ENCODE results near the gene ZNF81. TPM values are rescaled to one million over a fixed set of nuclear protein-coding genes. Genes with fewer than 3 reads are reported as not detected.
"Not testable (repeated sequence)": the region's sequence is repeated elsewhere in the genome, so short reads cannot be mapped to it uniquely, and the experiment has no call there.

ZNF81 gene
- 6.3 TPM for polyA plus RNA-seq (2013)

- POLR2A ChIA-PET = interaction anchor here (0.8 kb wide), 1 partner anchor 185 kb away, joined by 3 read pairs; no protein-coding TSS in a partner anchor
Observed at GRCh38 chrX:47836164-47837072, at the start of gene ZNF81. Gene ZNF81 (plus strand): TSS chrX:47836902. CDS start chrX:47846268, 9,366 bp downstream.

GRCh38 chrX:47796433-47796906, 40.2 kb upstream of the ZNF81 start:
- Histone ChIP-seq H3K27me3 (replicated peaks in 2 of 5; ENCODE audit: control insufficient read depth in 4 of 5, insufficient read depth in 5 of 5, low read length in 4 of 5) (no peaks in the 10 kb centered on the region), H3K4me3 (ENCODE audit: control insufficient read depth in 1 of 7, extremely low read depth in 1 of 7, insufficient read depth in 4 of 7, low read depth in 2 of 7, low read length in 6 of 7) (no peak overlapping the region), H3K4me1 (ENCODE audit: control extremely low read depth in 1 of 4, control insufficient read depth in 4 of 4, insufficient read depth in 4 of 4, low read length in 3 of 4) (no peaks in the 10 kb centered on the region), H3K36me3 (ENCODE audit: control insufficient read depth in 4 of 4, insufficient read depth in 4 of 4, low read length in 3 of 4) (no peaks in the 10 kb centered on the region), H3K27ac (ENCODE audit: insufficient read depth in 1 of 2, low read depth in 1 of 2, low read length in 2 of 2, poor library complexity in 1 of 2, severe bottlenecking in 2 of 2) (no peak overlapping the region), H3K9me3 (ENCODE audit: control extremely low read depth in 1 of 5, control insufficient read depth in 4 of 5, insufficient read depth in 2 of 5, low read depth in 1 of 5, low read length in 4 of 5) (no peaks in the 10 kb centered on the region)
- CTCF ChIA-PET = no interaction called here
- peak; percentile 21 to 68 (median 46) for DNase-seq
- WGBS (ENCODE audit: insufficient coverage) = 75% methylated on average over 3 of the region's 3 CpGs
- POLR2A ChIA-PET = no interaction called here

More at GRCh38 chrX:47836164-47837072, at the start of gene ZNF81:
- peaks cover 0 to 12% (median 5%) of the 10 kb centered on the region in 4 experiments for H3K4me1 ChIP-seq (ENCODE audit: control extremely low read depth in 1 of 4, control insufficient read depth in 4 of 4, insufficient read depth in 4 of 4, low read length in 3 of 4)
- peak within 1 kb of the TSS; percentile 25 to 79 for H3K27ac ChIP-seq (ENCODE audit: insufficient read depth in 1 of 2, low read depth in 1 of 2, low read length in 2 of 2, poor library complexity in 1 of 2, severe bottlenecking in 2 of 2)
- H3K36me3 ChIP-seq (ENCODE audit: control insufficient read depth in 4 of 4, insufficient read depth in 4 of 4, low read length in 3 of 4) = no peaks in the 10 kb centered on the region
- peak within 1 kb of the TSS; percentile 63 to 89 (median 73) for H3K4me3 ChIP-seq (ENCODE audit: control insufficient read depth in 1 of 7, extremely low read depth in 1 of 7, insufficient read depth in 4 of 7, low read depth in 2 of 7, low read length in 6 of 7)
- peak; percentile 90 to 96 (median 94) for DNase-seq
- 29% methylated on average over 34 of the region's 41 CpGs for WGBS (ENCODE audit: insufficient coverage)
- CTCF ChIA-PET = interaction anchor here (1.0 to 1.7 kb wide), 5 partner anchors 17 to 190 kb away, joined by 3 to 8 read pairs (median 3); no protein-coding TSS in a partner anchor
- H3K27me3 ChIP-seq (replicated peaks in 2 of 5; ENCODE audit: control insufficient read depth in 4 of 5, insufficient read depth in 5 of 5, low read length in 4 of 5) = peaks cover 0 to 8% (median 0%) of the 10 kb centered on the region in 5 experiments
- no peaks in the 10 kb centered on the region for H3K9me3 ChIP-seq (ENCODE audit: control extremely low read depth in 1 of 5, control insufficient read depth in 4 of 5, insufficient read depth in 2 of 5, low read depth in 1 of 5, low read length in 4 of 5)

- ChIA-PET POLR2A (no interaction called here), CTCF (no interaction called here)
- DNase-seq = no peak
- no peaks in the 10 kb centered on the region for H3K27me3 ChIP-seq (replicated peaks in 2 of 5; ENCODE audit: control insufficient read depth in 4 of 5, insufficient read depth in 5 of 5, low read length in 4 of 5)
- H3K36me3 ChIP-seq (ENCODE audit: control insufficient read depth in 4 of 4, insufficient read depth in 4 of 4, low read length in 3 of 4) = no peaks in the 10 kb centered on the region
- no peaks in the 10 kb centered on the region for H3K4me1 ChIP-seq (ENCODE audit: control extremely low read depth in 1 of 4, control insufficient read depth in 4 of 4, insufficient read depth in 4 of 4, low read length in 3 of 4)
- WGBS (ENCODE audit: insufficient coverage) = no CpG with 5 or more reads among the region's 2 CpGs
- no peak overlapping the region for H3K27ac ChIP-seq (ENCODE audit: insufficient read depth in 1 of 2, low read depth in 1 of 2, low read length in 2 of 2, poor library complexity in 1 of 2, severe bottlenecking in 2 of 2)
- H3K4me3 ChIP-seq (ENCODE audit: control insufficient read depth in 1 of 7, extremely low read depth in 1 of 7, insufficient read depth in 4 of 7, low read depth in 2 of 7, low read length in 6 of 7) = no peak overlapping the region
- no peaks in the 10 kb centered on the region for H3K9me3 ChIP-seq (ENCODE audit: control extremely low read depth in 1 of 5, control insufficient read depth in 4 of 5, insufficient read depth in 2 of 5, low read depth in 1 of 5, low read length in 4 of 5)
Observed at GRCh38 chrX:47797084-47797483, 39.6 kb upstream of the ZNF81 start.

- Histone ChIP-seq H3K4me3 (ENCODE audit: control insufficient read depth in 1 of 7, extremely low read depth in 1 of 7, insufficient read depth in 4 of 7, low read depth in 2 of 7, low read length in 6 of 7) (no peak overlapping the region), H3K4me1 (ENCODE audit: control extremely low read depth in 1 of 4, control insufficient read depth in 4 of 4, insufficient read depth in 4 of 4, low read length in 3 of 4) (no peaks in the 10 kb centered on the region), H3K36me3 (ENCODE audit: control insufficient read depth in 4 of 4, insufficient read depth in 4 of 4, low read length in 3 of 4) (no peaks in the 10 kb centered on the region), H3K9me3 (ENCODE audit: control extremely low read depth in 1 of 5, control insufficient read depth in 4 of 5, insufficient read depth in 2 of 5, low read depth in 1 of 5, low read length in 4 of 5) (no peaks in the 10 kb centered on the region), H3K27me3 (replicated peaks in 2 of 5; ENCODE audit: control insufficient read depth in 4 of 5, insufficient read depth in 5 of 5, low read length in 4 of 5) (no peaks in the 10 kb centered on the region), H3K27ac (ENCODE audit: insufficient read depth in 1 of 2, low read depth in 1 of 2, low read length in 2 of 2, poor library complexity in 1 of 2, severe bottlenecking in 2 of 2) (no peak overlapping the region)
- no peak for DNase-seq
- CTCF ChIA-PET = no interaction called here
- WGBS (ENCODE audit: insufficient coverage) = no CpG with 5 or more reads among the region's 2 CpGs
- POLR2A ChIA-PET = no interaction called here
Observed at GRCh38 chrX:47798861-47799260, 37.8 kb upstream of the ZNF81 start.

GRCh38 chrX:47802589-47802988, 34.1 kb upstream of the ZNF81 start:
- H3K27me3 ChIP-seq (replicated peaks in 2 of 5; ENCODE audit: control insufficient read depth in 4 of 5, insufficient read depth in 5 of 5, low read length in 4 of 5) = no peaks in the 10 kb centered on the region
- WGBS (ENCODE audit: insufficient coverage) = 76% methylated on average over 4 of the region's 4 CpGs
- POLR2A ChIA-PET = no interaction called here
- CTCF ChIA-PET = no interaction called here
- no peaks in the 10 kb centered on the region for H3K36me3 ChIP-seq (ENCODE audit: control insufficient read depth in 4 of 4, insufficient read depth in 4 of 4, low read length in 3 of 4)
- H3K9me3 ChIP-seq (ENCODE audit: control extremely low read depth in 1 of 5, control insufficient read depth in 4 of 5, insufficient read depth in 2 of 5, low read depth in 1 of 5, low read length in 4 of 5) = no peaks in the 10 kb centered on the region
- no peak overlapping the region for H3K4me3 ChIP-seq (ENCODE audit: control insufficient read depth in 1 of 7, extremely low read depth in 1 of 7, insufficient read depth in 4 of 7, low read depth in 2 of 7, low read length in 6 of 7)
- no peak for DNase-seq
- H3K4me1 ChIP-seq (ENCODE audit: control extremely low read depth in 1 of 4, control insufficient read depth in 4 of 4, insufficient read depth in 4 of 4, low read length in 3 of 4) = no peaks in the 10 kb centered on the region
- no peak overlapping the region for H3K27ac ChIP-seq (ENCODE audit: insufficient read depth in 1 of 2, low read depth in 1 of 2, low read length in 2 of 2, poor library complexity in 1 of 2, severe bottlenecking in 2 of 2)

DNA sequence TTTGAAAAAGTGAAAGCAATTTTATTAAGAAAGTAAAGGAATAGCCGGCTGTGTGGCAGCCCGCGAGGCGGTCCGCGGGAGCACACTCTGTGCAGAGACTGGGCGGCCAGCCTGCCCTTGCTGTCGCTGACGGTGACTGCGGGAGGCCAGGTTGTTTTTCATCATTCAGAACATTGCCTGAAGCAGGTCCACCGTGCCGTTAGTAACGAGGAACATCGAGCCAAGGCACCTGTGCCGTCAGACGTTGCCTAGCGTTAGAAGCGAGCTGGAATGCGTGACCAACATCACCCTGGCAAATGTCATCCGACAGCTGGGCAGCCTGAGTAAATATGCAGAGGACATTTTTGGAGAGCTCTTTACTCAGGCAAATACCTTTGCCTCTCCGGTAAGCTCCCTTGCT, 33.6 kb upstream of the ZNF81 start:
- POLR2A ChIA-PET; H3K27me3 ChIP-seq (replicated peaks in 2 of 5; ENCODE audit: control insufficient read depth in 4 of 5, insufficient read depth in 5 of 5, low read length in 4 of 5); CTCF ChIA-PET; H3K4me1 ChIP-seq (ENCODE audit: control extremely low read depth in 1 of 4, control insufficient read depth in 4 of 4, insufficient read depth in 4 of 4, low read length in 3 of 4); H3K9me3 ChIP-seq (ENCODE audit: control extremely low read depth in 1 of 5, control insufficient read depth in 4 of 5, insufficient read depth in 2 of 5, low read depth in 1 of 5, low read length in 4 of 5); DNase-seq; H3K4me3 ChIP-seq (ENCODE audit: control insufficient read depth in 1 of 7, extremely low read depth in 1 of 7, insufficient read depth in 4 of 7, low read depth in 2 of 7, low read length in 6 of 7); H3K27ac ChIP-seq (ENCODE audit: insufficient read depth in 1 of 2, low read depth in 1 of 2, low read length in 2 of 2, poor library complexity in 1 of 2, severe bottlenecking in 2 of 2); H3K36me3 ChIP-seq (ENCODE audit: control insufficient read depth in 4 of 4, insufficient read depth in 4 of 4, low read length in 3 of 4): not testable (repeated sequence)
- 78% methylated on average over 12 of the region's 21 CpGs for WGBS (ENCODE audit: insufficient coverage)

GRCh38 chrX:47804315-47804714, 32.4 kb upstream of the ZNF81 start:
- CTCF ChIA-PET = no interaction called here
- H3K27me3 ChIP-seq (replicated peaks in 2 of 5; ENCODE audit: control insufficient read depth in 4 of 5, insufficient read depth in 5 of 5, low read length in 4 of 5) = peaks cover 0 to 2% (median 0%) of the 10 kb centered on the region in 5 experiments
- DNase-seq = no peak
- 78% methylated on average over 8 of the region's 9 CpGs for WGBS (ENCODE audit: insufficient coverage)
- no peak overlapping the region for H3K4me3 ChIP-seq (ENCODE audit: control insufficient read depth in 1 of 7, extremely low read depth in 1 of 7, insufficient read depth in 4 of 7, low read depth in 2 of 7, low read length in 6 of 7)
- POLR2A ChIA-PET = no interaction called here
- no peaks in the 10 kb centered on the region for H3K9me3 ChIP-seq (ENCODE audit: control extremely low read depth in 1 of 5, control insufficient read depth in 4 of 5, insufficient read depth in 2 of 5, low read depth in 1 of 5, low read length in 4 of 5)
- no peak overlapping the region for H3K27ac ChIP-seq (ENCODE audit: insufficient read depth in 1 of 2, low read depth in 1 of 2, low read length in 2 of 2, poor library complexity in 1 of 2, severe bottlenecking in 2 of 2)
- no peaks in the 10 kb centered on the region for H3K36me3 ChIP-seq (ENCODE audit: control insufficient read depth in 4 of 4, insufficient read depth in 4 of 4, low read length in 3 of 4)
- no peaks in the 10 kb centered on the region for H3K4me1 ChIP-seq (ENCODE audit: control extremely low read depth in 1 of 4, control insufficient read depth in 4 of 4, insufficient read depth in 4 of 4, low read length in 3 of 4)

Measured in common myeloid progenitor, CD34-positive (primary cell).